ENCODE measurements around the gene TAS2R40.
"Not testable (repeated sequence)": the region's sequence is repeated elsewhere in the genome, so short reads cannot be mapped to it uniquely, and the experiment has no call there.

TAS2R40 gene

GRCh38 chr7:143199040-143199439, 22.8 kb upstream of the TAS2R40 start:
- H3K36me3 ChIP-seq (ENCODE audit: control insufficient read depth in 5 of 5, insufficient read depth in 5 of 5, low read length in 5 of 5): no peaks in the 10 kb centered on the region
- H3K4me1 ChIP-seq (ENCODE audit: control insufficient read depth in 5 of 5, insufficient read depth in 5 of 5, low read length in 5 of 5): no peaks in the 10 kb centered on the region
- H3K9me3 ChIP-seq (ENCODE audit: control insufficient read depth in 5 of 5, low read length in 5 of 5): peaks cover 0 to 8% (median 0%) of the 10 kb centered on the region in 5 donors
- no peak overlapping the region for H3K9ac ChIP-seq (ENCODE audit: low read length in 5 of 5)
- no peak overlapping the region for H3K27ac ChIP-seq (ENCODE audit: low read depth, low read length)
- no peak overlapping the region for H3K4me3 ChIP-seq (ENCODE audit: low read depth in 1 of 5, low read length in 5 of 5)
- H3K27me3 ChIP-seq (ENCODE audit: control insufficient read depth in 5 of 5, insufficient read depth in 4 of 5, low read length in 5 of 5): no peaks in the 10 kb centered on the region

DNA sequence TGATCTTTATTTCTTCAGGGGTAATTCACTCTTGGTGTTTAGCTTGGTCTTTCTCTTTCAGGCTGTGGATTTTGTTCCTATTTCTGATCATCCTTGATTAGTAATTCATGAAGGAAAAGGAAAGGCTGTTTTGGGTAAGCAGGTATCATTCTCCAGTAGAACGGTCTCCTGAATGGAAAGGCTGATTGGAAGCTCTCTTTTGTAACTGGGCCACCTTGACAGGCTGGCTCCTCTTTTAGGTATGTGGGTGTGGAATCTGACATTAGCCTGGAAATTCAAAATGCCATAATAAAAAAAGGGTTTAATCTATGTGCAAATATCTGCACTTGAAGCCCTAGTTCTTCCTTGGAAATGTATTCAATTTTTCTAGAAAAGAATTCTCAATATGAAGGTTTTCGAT, 19.7 kb upstream of the TAS2R40 start:
- H3K27me3 ChIP-seq (ENCODE audit: control insufficient read depth in 5 of 5, insufficient read depth in 4 of 5, low read length in 5 of 5): no peaks in the 10 kb centered on the region
- H3K9me3 ChIP-seq (ENCODE audit: control insufficient read depth in 5 of 5, low read length in 5 of 5): peaks cover 0 to 7% (median 0%) of the 10 kb centered on the region in 5 donors
- H3K4me1 ChIP-seq (ENCODE audit: control insufficient read depth in 5 of 5, insufficient read depth in 5 of 5, low read length in 5 of 5): peaks cover 0 to 9% (median 0%) of the 10 kb centered on the region in 5 donors
- no peak overlapping the region for H3K27ac ChIP-seq (ENCODE audit: low read depth, low read length)
- no peak overlapping the region for H3K9ac ChIP-seq (ENCODE audit: low read length in 5 of 5)
- H3K36me3 ChIP-seq (ENCODE audit: control insufficient read depth in 5 of 5, insufficient read depth in 5 of 5, low read length in 5 of 5): no peaks in the 10 kb centered on the region
- no peak overlapping the region for H3K4me3 ChIP-seq (ENCODE audit: low read depth in 1 of 5, low read length in 5 of 5)

DNA sequence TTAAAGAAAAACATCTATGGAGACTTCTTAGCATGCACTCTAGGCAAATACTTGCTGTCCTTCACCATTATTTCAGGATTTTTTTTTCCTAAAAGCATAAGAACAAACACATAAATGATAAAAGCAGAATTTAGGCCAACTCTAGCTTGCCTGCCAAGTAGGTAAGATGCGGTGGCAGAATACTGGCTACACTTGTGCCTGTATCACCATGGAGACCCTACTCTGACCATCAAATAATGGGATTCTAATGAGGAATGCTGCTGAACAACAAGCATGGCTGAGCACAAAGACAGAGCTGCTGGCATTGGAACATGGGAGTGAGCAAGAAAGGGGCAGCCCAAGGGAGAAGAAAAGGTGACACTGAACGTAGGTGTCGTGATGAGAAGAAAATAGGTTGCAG, 18.5 kb upstream of the TAS2R40 start:
- Histone ChIP-seq H3K4me3 (ENCODE audit: low read depth in 1 of 5, low read length in 5 of 5) (no peak overlapping the region), H3K27ac (ENCODE audit: low read depth, low read length) (no peak overlapping the region), H3K4me1 (ENCODE audit: control insufficient read depth in 5 of 5, insufficient read depth in 5 of 5, low read length in 5 of 5) (peaks cover 0 to 9% (median 0%) of the 10 kb centered on the region in 5 donors), H3K27me3 (ENCODE audit: control insufficient read depth in 5 of 5, insufficient read depth in 4 of 5, low read length in 5 of 5) (no peaks in the 10 kb centered on the region), H3K36me3 (ENCODE audit: control insufficient read depth in 5 of 5, insufficient read depth in 5 of 5, low read length in 5 of 5) (no peaks in the 10 kb centered on the region), H3K9ac (ENCODE audit: low read length in 5 of 5) (no peak overlapping the region), H3K9me3 (ENCODE audit: control insufficient read depth in 5 of 5, low read length in 5 of 5) (peaks cover 0 to 3% (median 0%) of the 10 kb centered on the region in 5 donors)

DNA sequence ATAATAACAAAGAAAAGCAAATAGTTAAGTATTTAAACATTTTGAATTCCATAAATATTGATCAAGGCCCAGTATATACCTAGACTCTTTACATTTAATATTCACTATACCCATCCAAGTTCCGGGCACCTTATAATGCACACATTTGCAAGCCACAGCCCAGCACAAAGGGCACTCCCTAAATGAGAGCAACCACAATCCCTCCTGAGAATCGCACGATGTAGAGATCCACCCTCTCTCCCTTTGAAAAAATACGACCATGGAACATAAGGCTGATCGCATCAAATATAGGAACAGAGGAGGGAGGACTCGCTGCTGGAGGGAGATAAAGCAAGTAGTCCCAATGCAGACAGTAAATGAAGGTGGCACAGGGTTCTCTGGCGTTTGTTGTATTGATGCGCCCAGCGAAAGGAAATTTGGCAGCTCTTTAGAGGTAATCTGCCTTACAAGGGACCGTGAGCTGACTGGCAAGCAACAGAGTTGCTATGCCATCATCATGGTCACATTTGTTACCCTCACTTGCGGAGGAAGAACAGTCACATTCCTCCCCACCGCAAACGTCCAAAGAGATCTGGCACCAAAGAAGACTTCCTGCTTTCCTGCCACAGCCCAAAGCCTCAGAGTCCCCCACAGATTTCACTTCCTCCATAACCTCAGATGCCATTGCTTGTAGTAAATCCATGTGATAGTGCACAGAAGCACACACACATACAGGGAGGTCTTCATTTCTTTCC, 16.1 kb upstream of the TAS2R40 start:
- Histone ChIP-seq H3K36me3 (ENCODE audit: control insufficient read depth in 5 of 5, insufficient read depth in 5 of 5, low read length in 5 of 5) (no peaks in the 10 kb centered on the region), H3K4me3 (ENCODE audit: low read depth in 1 of 5, low read length in 5 of 5) (peak overlapping the region in 1 of 5 donors; percentile 24), H3K27me3 (ENCODE audit: control insufficient read depth in 5 of 5, insufficient read depth in 4 of 5, low read length in 5 of 5) (peaks cover 0 to 5% (median 0%) of the 10 kb centered on the region in 5 donors), H3K4me1 (ENCODE audit: control insufficient read depth in 5 of 5, insufficient read depth in 5 of 5, low read length in 5 of 5) (peaks cover 0 to 18% (median 0%) of the 10 kb centered on the region in 5 donors), H3K27ac (ENCODE audit: low read depth, low read length) (no peak overlapping the region), H3K9ac (ENCODE audit: low read length in 5 of 5) (no peak overlapping the region), H3K9me3 (ENCODE audit: control insufficient read depth in 5 of 5, low read length in 5 of 5) (no peaks in the 10 kb centered on the region)

DNA sequence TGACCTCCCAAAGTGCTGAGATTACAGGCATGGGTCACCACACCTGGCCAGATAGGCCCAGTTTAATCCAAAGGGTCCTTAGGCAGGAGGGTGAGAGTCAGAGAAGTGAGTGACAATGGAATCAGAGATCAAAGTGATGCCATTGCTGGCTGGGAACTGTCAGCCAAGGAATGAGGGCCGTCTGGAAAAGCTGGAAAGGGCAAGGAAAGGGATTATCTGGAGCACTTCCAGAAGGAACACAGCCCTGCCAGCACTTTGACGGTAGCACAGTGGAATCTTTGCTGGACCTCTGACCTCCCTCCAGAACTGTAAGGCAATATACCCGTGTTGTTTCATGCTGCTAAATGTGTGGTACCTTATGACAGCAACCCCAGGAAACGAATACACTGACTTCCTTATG, 11.3 kb upstream of the TAS2R40 start:
- Histone ChIP-seq H3K4me3 (ENCODE audit: low read depth in 1 of 5, low read length in 5 of 5) (no peak overlapping the region), H3K27me3 (ENCODE audit: control insufficient read depth in 5 of 5, insufficient read depth in 4 of 5, low read length in 5 of 5) (peaks cover 0 to 5% (median 0%) of the 10 kb centered on the region in 5 donors), H3K27ac (ENCODE audit: low read depth, low read length) (no peak overlapping the region), H3K36me3 (ENCODE audit: control insufficient read depth in 5 of 5, insufficient read depth in 5 of 5, low read length in 5 of 5) (no peaks in the 10 kb centered on the region), H3K9ac (ENCODE audit: low read length in 5 of 5) (no peak overlapping the region), H3K9me3 (ENCODE audit: control insufficient read depth in 5 of 5, low read length in 5 of 5) (peaks cover 0 to 3% (median 0%) of the 10 kb centered on the region in 5 donors), H3K4me1 (ENCODE audit: control insufficient read depth in 5 of 5, insufficient read depth in 5 of 5, low read length in 5 of 5) (peaks cover 0 to 19% (median 0%) of the 10 kb centered on the region in 5 donors)

DNA sequence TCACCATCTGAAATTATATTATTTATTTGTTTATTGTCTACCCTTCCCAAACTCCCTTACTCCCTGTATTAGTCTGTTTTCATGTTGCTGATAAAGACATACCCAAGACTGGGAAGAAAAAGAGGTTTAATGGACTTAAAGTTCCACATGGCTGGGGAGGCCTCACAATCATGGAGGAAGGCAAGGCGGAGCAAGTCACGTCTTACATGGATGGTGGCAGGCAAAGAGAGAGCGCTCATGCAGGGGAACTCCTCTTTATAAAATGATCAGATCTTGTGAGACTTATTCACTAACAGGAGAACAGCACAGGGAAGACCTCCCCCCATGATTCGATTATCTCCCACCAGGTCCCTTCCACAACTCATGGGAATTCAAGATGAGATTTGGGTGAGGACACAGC, 8.4 kb upstream of the TAS2R40 start:
- H3K4me3 ChIP-seq (ENCODE audit: low read depth in 1 of 5, low read length in 5 of 5); H3K27ac ChIP-seq (ENCODE audit: low read depth, low read length); H3K9ac ChIP-seq (ENCODE audit: low read length in 5 of 5); H3K27me3 ChIP-seq (ENCODE audit: control insufficient read depth in 5 of 5, insufficient read depth in 4 of 5, low read length in 5 of 5); H3K9me3 ChIP-seq (ENCODE audit: control insufficient read depth in 5 of 5, low read length in 5 of 5); H3K36me3 ChIP-seq (ENCODE audit: control insufficient read depth in 5 of 5, insufficient read depth in 5 of 5, low read length in 5 of 5): not testable (repeated sequence)
- peaks cover 0 to 11% (median 0%) of the 10 kb centered on the region in 5 donors for H3K4me1 ChIP-seq (ENCODE audit: control insufficient read depth in 5 of 5, insufficient read depth in 5 of 5, low read length in 5 of 5)

GRCh38 chr7:143214789-143215679, 6.8 kb upstream of the TAS2R40 start:
- no peak overlapping the region for H3K9ac ChIP-seq (ENCODE audit: low read length in 5 of 5)
- H3K9me3 ChIP-seq (ENCODE audit: control insufficient read depth in 5 of 5, low read length in 5 of 5): peaks cover 0 to 3% (median 0%) of the 10 kb centered on the region in 5 donors
- peaks cover 0 to 4% (median 0%) of the 10 kb centered on the region in 5 donors for H3K4me1 ChIP-seq (ENCODE audit: control insufficient read depth in 5 of 5, insufficient read depth in 5 of 5, low read length in 5 of 5)
- no peak overlapping the region for H3K27ac ChIP-seq (ENCODE audit: low read depth, low read length)
- peaks cover 0 to under 1% (median 0%) of the 10 kb centered on the region in 5 donors for H3K27me3 ChIP-seq (ENCODE audit: control insufficient read depth in 5 of 5, insufficient read depth in 4 of 5, low read length in 5 of 5)
- H3K36me3 ChIP-seq (ENCODE audit: control insufficient read depth in 5 of 5, insufficient read depth in 5 of 5, low read length in 5 of 5): no peaks in the 10 kb centered on the region
- no peak overlapping the region for H3K4me3 ChIP-seq (ENCODE audit: low read depth in 1 of 5, low read length in 5 of 5)

- Histone ChIP-seq H3K9ac (ENCODE audit: low read length in 5 of 5) (no peak overlapping the region), H3K36me3 (ENCODE audit: control insufficient read depth in 5 of 5, insufficient read depth in 5 of 5, low read length in 5 of 5) (no peaks in the 10 kb centered on the region), H3K4me1 (ENCODE audit: control insufficient read depth in 5 of 5, insufficient read depth in 5 of 5, low read length in 5 of 5) (no peaks in the 10 kb centered on the region), H3K4me3 (ENCODE audit: low read depth in 1 of 5, low read length in 5 of 5) (no peak overlapping the region), H3K27me3 (ENCODE audit: control insufficient read depth in 5 of 5, insufficient read depth in 4 of 5, low read length in 5 of 5) (no peaks in the 10 kb centered on the region), H3K27ac (ENCODE audit: low read depth, low read length) (no peak overlapping the region), H3K9me3 (ENCODE audit: control insufficient read depth in 5 of 5, low read length in 5 of 5) (peaks cover 0 to 3% (median 0%) of the 10 kb centered on the region in 5 donors)
Observed at GRCh38 chr7:143216151-143216550, 5.7 kb upstream of the TAS2R40 start.

GRCh38 chr7:143216686-143217085, 5.2 kb upstream of the TAS2R40 start:
- Histone ChIP-seq H3K9ac (ENCODE audit: low read length in 5 of 5) (no peak overlapping the region), H3K36me3 (ENCODE audit: control insufficient read depth in 5 of 5, insufficient read depth in 5 of 5, low read length in 5 of 5) (no peaks in the 10 kb centered on the region), H3K4me3 (ENCODE audit: low read depth in 1 of 5, low read length in 5 of 5) (no peak overlapping the region), H3K27ac (ENCODE audit: low read depth, low read length) (no peak overlapping the region), H3K4me1 (ENCODE audit: control insufficient read depth in 5 of 5, insufficient read depth in 5 of 5, low read length in 5 of 5) (no peaks in the 10 kb centered on the region), H3K9me3 (ENCODE audit: control insufficient read depth in 5 of 5, low read length in 5 of 5) (peaks cover 0 to 3% (median 0%) of the 10 kb centered on the region in 5 donors), H3K27me3 (ENCODE audit: control insufficient read depth in 5 of 5, insufficient read depth in 4 of 5, low read length in 5 of 5) (no peaks in the 10 kb centered on the region)

GRCh38 chr7:143217806-143218205, 4.0 kb upstream of the TAS2R40 start:
- Histone ChIP-seq H3K27ac (ENCODE audit: low read depth, low read length) (no peak overlapping the region), H3K4me1 (ENCODE audit: control insufficient read depth in 5 of 5, insufficient read depth in 5 of 5, low read length in 5 of 5) (peaks cover 0 to 4% (median 0%) of the 10 kb centered on the region in 5 donors), H3K4me3 (ENCODE audit: low read depth in 1 of 5, low read length in 5 of 5) (no peak overlapping the region), H3K9ac (ENCODE audit: low read length in 5 of 5) (no peak overlapping the region), H3K36me3 (ENCODE audit: control insufficient read depth in 5 of 5, insufficient read depth in 5 of 5, low read length in 5 of 5) (no peaks in the 10 kb centered on the region), H3K27me3 (ENCODE audit: control insufficient read depth in 5 of 5, insufficient read depth in 4 of 5, low read length in 5 of 5) (no peaks in the 10 kb centered on the region), H3K9me3 (ENCODE audit: control insufficient read depth in 5 of 5, low read length in 5 of 5) (no peaks in the 10 kb centered on the region)
